ENCODE measurements around the gene OBSCN.

DNA sequence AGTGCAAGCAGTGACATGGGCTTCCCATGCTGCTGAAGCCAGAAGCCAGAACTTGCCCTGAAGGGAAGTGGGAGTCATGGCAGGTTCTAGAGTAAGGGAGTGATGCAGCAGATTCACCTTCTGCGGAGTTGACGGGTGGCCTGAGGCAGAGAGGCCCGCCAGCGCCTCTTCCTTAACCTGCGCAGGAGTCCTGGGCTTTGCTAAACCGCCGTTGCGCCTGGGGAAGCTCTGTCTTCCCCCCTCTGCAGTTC is 67.3 kb downstream of the OBSCN start:
- TF ChIP-seq, protein P1, sequence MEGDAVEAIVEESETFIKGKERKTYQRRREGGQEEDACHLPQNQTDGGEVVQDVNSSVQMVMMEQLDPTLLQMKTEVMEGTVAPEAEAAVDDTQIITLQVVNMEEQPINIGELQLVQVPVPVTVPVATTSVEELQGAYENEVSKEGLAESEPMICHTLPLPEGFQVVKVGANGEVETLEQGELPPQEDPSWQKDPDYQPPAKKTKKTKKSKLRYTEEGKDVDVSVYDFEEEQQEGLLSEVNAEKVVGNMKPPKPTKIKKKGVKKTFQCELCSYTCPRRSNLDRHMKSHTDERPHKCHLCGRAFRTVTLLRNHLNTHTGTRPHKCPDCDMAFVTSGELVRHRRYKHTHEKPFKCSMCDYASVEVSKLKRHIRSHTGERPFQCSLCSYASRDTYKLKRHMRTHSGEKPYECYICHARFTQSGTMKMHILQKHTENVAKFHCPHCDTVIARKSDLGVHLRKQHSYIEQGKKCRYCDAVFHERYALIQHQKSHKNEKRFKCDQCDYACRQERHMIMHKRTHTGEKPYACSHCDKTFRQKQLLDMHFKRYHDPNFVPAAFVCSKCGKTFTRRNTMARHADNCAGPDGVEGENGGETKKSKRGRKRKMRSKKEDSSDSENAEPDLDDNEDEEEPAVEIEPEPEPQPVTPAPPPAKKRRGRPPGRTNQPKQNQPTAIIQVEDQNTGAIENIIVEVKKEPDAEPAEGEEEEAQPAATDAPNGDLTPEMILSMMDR (IDR thresholded peaks at IDR 0.05), result no peak
- TF ChIP-seq EP300 (IDR thresholded peaks at IDR 0.05) (no peak), POLR2AphosphoS5 (IDR thresholded peaks at IDR 0.05) (no peak), POLR2A (IDR thresholded peaks at IDR 0.05) (no peak)

Measured in suprapubic skin (tissue), 4 donors.